Inferior parietal cortex (tissue), 1 donor: ENCODE data around the gene TTLL5.
A peak's percentile ranks its signal among the peaks of the same experiment; 100 is the strongest.
"Not testable (repeated sequence)": the region's sequence is repeated elsewhere in the genome, so short reads cannot be mapped to it uniquely, and the experiment has no call there.

Experiments used
- DNase-seq: peaks from one replicate; pipeline ENCODE4 v3.0.0-alpha.2; 2016; ENCODE audit errors: extremely low spot score

Gene TTLL5

DNA sequence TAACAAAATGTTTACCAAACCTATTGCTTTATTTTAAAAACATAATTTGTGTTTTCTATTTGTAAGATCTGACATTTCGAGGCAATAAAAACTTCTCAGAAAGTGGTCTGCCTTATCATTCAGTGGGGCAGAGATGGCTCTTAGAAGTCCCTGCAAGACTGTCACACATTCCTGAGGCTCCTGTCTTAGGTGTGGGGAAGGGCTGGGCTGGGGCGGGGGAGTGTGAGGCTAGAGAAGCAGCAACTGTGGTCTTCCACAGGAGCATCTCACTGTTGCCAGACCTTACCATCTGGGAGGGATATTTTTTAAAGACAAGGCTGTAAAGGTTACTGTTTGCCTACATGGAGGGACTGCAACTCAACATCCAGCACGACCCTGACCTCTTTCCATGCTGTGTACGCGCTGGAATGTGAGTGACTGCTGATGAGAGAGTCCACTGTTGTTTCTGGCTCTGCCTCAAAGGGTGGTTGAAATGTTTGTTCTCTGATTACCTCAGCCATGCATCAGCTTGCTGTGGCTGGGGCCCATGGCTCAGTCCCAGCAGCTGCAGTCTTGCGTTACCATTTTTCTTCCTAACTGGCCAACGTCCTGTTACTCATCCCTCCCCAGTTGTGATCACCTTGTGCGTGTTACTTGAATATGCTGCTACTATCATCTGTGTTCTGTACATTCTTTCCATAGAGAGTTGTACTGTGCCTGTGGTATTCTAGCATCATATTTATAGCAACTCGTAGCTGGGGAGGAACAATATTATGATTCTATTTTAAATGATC, 12.8 kb upstream of the TTLL5 start:
- no peak for DNase-seq

GRCh38 chr14:75649337-75649736, 11.7 kb upstream of the TTLL5 start:
- no peak for DNase-seq

GRCh38 chr14:75649773-75650172, 11.3 kb upstream of the TTLL5 start:
- DNase-seq = no peak

DNA sequence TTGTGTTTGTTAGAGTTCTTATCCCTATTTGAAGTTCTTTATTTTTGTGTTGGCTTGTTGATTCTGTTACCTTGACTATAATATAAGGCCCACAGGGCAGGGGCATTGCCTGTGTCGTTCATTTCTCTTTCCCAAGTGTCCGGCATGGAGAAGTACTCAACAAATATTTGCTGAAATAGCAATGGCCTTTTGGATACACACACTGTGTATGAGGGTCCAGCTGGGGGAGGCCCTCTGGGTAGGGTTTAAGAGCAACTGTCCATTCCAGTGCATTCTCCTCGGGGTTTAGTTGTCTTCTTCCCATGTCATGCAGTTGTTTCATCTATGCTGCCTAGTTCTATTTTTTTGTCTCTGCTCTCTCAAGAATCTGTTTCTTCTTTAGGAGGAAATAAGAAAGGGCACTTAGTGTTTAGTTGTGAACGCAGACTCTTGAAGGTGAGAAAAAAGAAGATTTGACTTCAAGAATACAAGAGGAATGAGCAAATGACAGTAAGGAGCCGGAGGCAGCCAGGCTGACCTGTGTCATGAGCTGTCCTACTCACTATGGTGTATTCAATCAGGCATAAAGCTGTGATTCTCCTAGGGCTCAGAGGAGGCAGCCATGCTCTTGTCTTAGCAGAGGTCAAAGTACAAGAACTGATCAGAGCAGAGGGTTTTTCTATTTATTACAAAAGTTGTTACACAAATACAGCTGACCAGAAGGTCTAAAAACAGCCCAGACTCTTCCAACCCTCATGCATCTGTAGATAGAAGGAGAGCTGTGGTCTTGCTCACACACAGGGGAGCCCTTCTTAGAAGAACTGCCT, 10.6 kb upstream of the TTLL5 start:
- DNase-seq = no peak

DNA sequence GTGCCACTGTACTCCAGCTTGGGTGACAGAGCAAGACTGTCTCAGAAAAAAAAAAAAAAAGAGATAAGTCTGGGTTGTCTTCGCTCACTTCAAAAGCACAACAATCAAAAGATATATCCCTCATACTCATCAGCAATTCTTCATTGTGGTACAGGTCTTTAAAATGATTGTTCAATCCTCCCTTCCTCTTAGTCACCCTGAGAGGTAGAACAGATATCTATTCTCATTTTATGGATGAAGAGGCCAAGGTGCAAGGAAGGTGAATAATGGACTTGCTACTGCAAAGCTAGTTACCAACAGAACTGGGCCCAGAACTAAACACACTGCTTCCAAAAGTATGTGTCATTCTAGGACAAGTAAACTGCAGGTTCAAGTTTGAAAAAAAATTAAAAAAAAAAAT, 7.5 kb upstream of the TTLL5 start:
- DNase-seq = no peak

DNA sequence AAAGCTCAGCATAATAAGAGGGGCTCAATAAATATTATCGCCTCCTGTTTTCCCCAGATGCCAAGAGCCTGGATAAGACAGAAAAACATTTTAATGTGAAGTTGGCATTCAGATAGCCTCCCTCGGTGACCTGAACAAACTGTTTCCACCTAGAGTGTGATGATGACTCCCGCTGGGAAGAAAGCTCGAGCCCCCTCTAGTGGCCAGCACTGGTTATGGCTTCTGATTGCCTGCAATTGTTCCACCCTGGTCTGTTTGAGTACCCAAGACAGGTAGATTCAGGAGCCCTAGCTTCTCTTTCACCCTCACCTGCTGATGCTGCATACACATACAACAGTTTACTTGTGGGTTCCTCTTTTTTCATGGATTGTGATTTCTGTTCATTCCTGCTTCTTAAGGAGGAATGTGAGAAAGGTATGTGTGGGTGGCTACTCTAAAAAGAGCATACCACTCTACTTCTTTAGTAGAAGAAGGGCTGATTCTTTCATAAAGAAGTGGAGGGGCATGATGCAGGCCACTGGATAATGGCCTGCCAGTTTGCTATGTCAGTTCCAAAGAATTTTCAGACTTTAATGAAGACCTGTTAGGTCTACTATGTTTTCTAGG, 6.8 kb upstream of the TTLL5 start:
- DNase-seq = peak; percentile 87

DNA sequence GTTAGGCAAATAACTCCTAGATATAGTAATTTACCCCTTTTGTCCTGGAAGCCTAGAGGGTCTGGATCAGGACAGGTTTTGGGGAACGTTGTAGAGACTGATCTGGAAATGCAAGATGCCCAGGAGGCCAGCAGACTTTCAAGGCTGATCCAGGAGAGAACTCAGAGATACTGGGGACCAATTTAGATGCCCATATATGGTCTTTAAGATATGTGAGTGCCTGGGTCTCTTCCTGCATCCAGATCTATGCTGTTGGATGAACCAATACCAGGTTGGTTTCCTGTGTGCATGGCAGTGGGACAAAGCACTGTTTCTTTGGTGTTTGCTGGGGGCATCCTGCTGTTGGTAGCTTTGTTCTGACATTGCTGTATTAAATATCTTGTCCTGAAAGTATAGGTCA, 5.8 kb upstream of the TTLL5 start:
- no peak for DNase-seq

DNA sequence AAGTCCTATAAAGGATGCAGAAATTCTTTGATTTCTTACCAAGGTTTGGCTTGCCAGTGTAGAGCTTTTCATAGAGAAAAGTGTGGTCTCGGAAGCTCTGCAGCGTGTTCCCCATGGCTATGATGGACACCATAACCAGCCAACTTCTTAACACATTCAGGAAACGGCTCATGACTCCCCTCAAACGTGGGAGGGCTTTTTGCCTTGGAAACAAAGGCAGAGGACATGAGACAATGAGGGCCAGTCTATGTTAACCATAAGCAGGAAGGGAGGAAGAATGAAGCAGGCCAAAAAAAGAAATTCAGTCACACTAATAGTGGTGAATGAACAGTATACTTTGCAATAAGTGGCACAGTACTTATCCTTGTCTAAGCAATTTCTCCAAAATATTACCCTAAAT, 3.7 kb upstream of the TTLL5 start:
- DNase-seq = no peak

- DNase-seq = no peak
Measured at GRCh38 chr14:75658957-75659356, 2.1 kb upstream of the TTLL5 start.

GRCh38 chr14:75660238-75660629, 812 bp upstream of the TTLL5 start:
- no peak for DNase-seq

DNA sequence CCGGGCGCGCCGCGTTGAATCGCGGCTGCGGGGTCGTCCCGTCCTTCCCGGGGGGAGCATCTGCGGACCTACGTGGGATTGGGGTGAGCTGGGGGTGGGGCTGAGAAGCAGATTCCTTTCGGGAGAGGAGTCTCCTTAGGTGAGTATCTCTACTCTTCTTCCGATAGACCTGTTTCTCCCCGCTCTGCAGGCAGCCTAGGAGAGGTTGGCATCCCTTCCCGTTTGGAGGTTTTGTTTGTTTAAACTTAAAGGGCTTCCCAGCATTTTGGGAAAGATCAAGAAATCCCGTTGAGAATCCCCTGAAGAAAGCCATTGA, 411 bp downstream of the TTLL5 start:
- DNase-seq = peak; percentile 25

GRCh38 chr14:75662966-75663365, 1.9 kb downstream of the TTLL5 start:
- DNase-seq = no peak

- peak; percentile 25 for DNase-seq
Measured at GRCh38 chr14:75667099-75667765, 6.2 kb downstream of the TTLL5 start.

GRCh38 chr14:75672605-75673192, 11.7 kb downstream of the TTLL5 start:
- no peak for DNase-seq

DNA sequence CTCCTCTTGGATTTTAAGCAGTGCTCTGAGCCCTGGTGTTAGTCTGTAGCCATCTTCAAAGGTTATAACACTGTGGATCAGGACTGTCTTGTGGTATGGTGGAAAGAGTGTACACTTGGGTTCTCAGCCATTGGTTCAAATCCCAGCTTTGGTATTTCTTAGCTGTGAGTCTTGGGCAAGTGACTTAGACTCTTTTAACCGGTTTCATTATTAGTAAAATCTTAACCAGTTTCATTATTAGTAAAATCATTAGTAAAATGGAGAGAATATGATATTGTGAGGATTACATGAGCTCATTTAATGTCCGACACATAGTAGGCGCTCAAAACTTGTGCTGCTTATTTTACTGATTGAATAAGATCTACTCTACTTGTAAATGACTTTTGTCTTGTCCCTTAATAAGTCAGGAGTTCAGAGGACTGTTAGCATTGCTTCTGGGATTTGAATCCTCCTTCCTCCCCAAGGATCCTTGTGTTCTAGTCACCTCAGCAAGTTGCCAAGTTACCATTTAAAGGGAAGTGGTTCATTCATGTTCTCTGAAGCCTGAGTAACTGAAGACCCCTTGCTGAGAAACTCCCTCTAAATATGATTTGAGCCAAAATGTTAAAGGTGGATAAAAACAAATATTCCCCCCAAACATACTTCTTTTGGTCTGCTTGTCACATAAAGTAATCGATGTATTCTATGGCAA, 12.4 kb downstream of the TTLL5 start:
- no peak for DNase-seq

GRCh38 chr14:75675265-75675960, 14.4 kb downstream of the TTLL5 start:
- no peak for DNase-seq

GRCh38 chr14:75685910-75686309, 24.9 kb downstream of the TTLL5 start:
- DNase-seq = no peak

DNA sequence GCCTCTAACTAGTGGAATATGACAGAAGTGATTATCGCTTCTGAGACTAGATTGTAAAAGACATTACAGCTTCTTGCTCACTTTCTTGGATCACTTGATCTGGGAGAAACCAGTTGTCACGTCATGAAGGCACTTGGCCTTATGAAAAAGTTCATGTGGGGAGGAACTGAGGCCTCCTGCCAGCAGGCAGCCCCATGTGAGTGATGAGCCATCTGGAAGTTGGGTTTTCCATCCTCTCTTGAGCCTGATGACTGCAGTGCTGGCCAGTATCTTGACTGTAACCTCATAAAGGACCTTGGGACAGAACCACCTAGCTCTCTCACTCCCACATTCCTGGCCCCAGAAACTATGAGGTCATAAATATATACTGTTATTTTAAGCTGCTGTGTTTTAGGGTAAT, 28.0 kb downstream of the TTLL5 start:
- DNase-seq = no peak

DNA sequence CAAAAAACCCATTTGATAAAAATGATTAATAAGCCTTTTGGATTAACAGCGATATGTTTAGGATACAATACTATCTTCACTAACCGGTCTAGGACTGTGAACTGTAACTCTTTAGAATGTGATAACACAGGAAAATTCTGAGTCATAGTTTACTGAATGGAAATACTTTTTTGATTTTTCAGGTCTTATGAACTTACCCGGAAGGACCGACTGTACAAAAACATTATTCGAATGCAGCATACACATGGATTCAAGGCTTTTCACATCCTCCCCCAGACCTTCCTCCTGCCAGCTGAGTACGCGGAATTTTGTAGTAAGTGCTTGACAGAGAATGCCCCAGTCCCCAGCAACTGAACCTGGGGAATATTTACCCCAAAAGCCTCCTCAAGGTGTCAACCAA, 29.0 kb downstream of the TTLL5 start:
- no peak for DNase-seq

- not testable (repeated sequence) for DNase-seq
Measured at GRCh38 chr14:75695025-75695424, 34.0 kb downstream of the TTLL5 start.

DNA sequence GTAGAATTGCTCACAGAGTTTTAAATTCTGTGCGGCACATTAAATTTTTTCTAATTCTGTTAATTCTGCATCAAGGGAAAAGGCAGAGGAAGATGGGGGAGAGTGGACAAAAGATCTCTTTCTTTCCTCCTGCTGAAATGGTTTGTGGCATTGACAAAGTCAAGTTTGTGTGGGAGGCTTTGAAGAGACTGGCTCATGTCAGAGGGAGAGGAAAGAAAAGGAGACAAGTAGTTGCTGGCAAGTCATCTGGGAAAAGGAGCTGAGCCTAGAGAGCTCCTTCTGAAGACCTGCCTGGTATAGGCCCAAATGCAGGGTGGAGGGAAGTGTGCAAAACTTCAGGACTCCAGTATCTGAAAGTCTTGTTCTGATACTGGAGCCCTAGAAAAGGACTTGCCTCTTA, 36.3 kb downstream of the TTLL5 start:
- no peak for DNase-seq
